HEK293 (cell line): Measurements from ENCODE around the gene TFEC.

Experiments
- CTCF ChIA-PET: fragments of 350-600 bp; formaldehyde crosslinking; extraction: SDS; loops from one replicate; lab custom pipeline; 2021; ENCODE audit warnings: antibody characterized with exemption; lab: Yijun Ruan, JAX
- POLR2A ChIA-PET: fragments of 300-600 bp; formaldehyde crosslinking; extraction: SDS; loops from one replicate; lab custom pipeline; 2020; ENCODE audit warnings: antibody characterized with exemption, inconsistent platforms; lab: Yijun Ruan, JAX
- H3K27ac ChIP-seq: fragments of 200-500 bp; sonication (Bioruptor generic); 2 replicates; pipeline ENCODE4 v1.5.1; 2014; ENCODE audit warnings: low read depth, low read length, control low read depth, inconsistent platforms; ENCODE audit errors: extremely low read depth
- H3K36me3 ChIP-seq, 2 experiments: fragments of 200-500 bp in 1 of 2; sonication (Bioruptor generic) in 1 of 2; 1 replicate in 1 of 2; 2 replicates in 1 of 2; pipeline ENCODE4 v1.5.1; 2014 to 2017; ENCODE audit warnings: inconsistent platforms in 2 of 2, low read length in 2 of 2; ENCODE audit not compliant: control insufficient read depth in 2 of 2, insufficient read depth in 1 of 2
- H3K4me1 ChIP-seq: fragments of 200-500 bp; sonication (Bioruptor generic); 2 replicates; pipeline ENCODE4 v1.5.1; 2014; ENCODE audit warnings: mild to moderate bottlenecking, low read length, inconsistent platforms; ENCODE audit not compliant: control insufficient read depth, insufficient read depth
- H3K4me3 ChIP-seq: 2 replicates; pipeline ENCODE4 v1.5.1; 2011; ENCODE audit warnings: low read depth, mild to moderate bottlenecking, control low read depth, low read length, moderate library complexity
- H3K9me3 ChIP-seq: fragments of 200-500 bp; sonication (Bioruptor generic); 2 replicates; pipeline ENCODE4 v1.5.1; 2014; ENCODE audit warnings: low read depth, low read length, inconsistent platforms; ENCODE audit not compliant: control insufficient read depth, insufficient read depth
- ATF2 ChIP-seq: fragments of 450-650 bp; formaldehyde crosslinking; IDR thresholded peaks from 2 replicates; pipeline ENCODE4 v1.5.1; 2016; ENCODE audit warnings: missing biosample characterization, missing genetic modification characterization, low read depth
- BCL11B ChIP-seq: fragments of 450-650 bp; formaldehyde crosslinking; IDR thresholded peaks from 2 replicates; pipeline ENCODE4 v1.5.1; 2016; ENCODE audit warnings: low read depth, missing biosample characterization, missing genetic modification characterization
- HOXD13 ChIP-seq: sonication (generic); formaldehyde crosslinking; IDR thresholded peaks from 2 replicates; pipeline ENCODE4 v1.8.0; 2022; ENCODE audit warnings: missing genetic modification reagents, borderline replicate concordance
- ZBTB17 ChIP-seq: fragments of 450-650 bp; formaldehyde crosslinking; IDR thresholded peaks from 2 replicates; pipeline ENCODE4 v1.5.1; 2016; ENCODE audit warnings: missing biosample characterization, missing genetic modification characterization
- ZBTB8A ChIP-seq: fragments of 450-650 bp; formaldehyde crosslinking; IDR thresholded peaks from 2 replicates; pipeline ENCODE4 v1.5.1; 2016; ENCODE audit warnings: missing biosample characterization, missing genetic modification characterization
- ZFP41 ChIP-seq: fragments of 450-650 bp; formaldehyde crosslinking; IDR thresholded peaks from 2 replicates; pipeline ENCODE4 v1.5.1; 2016; ENCODE audit warnings: missing biosample characterization, missing genetic modification characterization, borderline replicate concordance
- ZNF169 ChIP-seq: fragments of 450-650 bp; formaldehyde crosslinking; IDR thresholded peaks from 2 replicates; pipeline ENCODE4 v1.5.1; 2016; ENCODE audit warnings: missing biosample characterization, missing genetic modification characterization
- ZNF2 ChIP-seq: fragments of 450-650 bp; formaldehyde crosslinking; IDR thresholded peaks from 2 replicates; pipeline ENCODE4 v1.5.1; 2016; ENCODE audit warnings: missing biosample characterization, missing genetic modification characterization
- ZNF23 ChIP-seq: fragments of 450-650 bp; formaldehyde crosslinking; IDR thresholded peaks from 2 replicates; pipeline ENCODE4 v1.5.1; 2016; ENCODE audit warnings: missing biosample characterization, missing genetic modification characterization, borderline replicate concordance
- ZNF239 ChIP-seq: fragments of 450-650 bp; formaldehyde crosslinking; IDR thresholded peaks from 2 replicates; pipeline ENCODE4 v1.5.1; 2016; ENCODE audit warnings: missing biosample characterization, missing genetic modification characterization
- ZNF280D ChIP-seq: fragments of 450-650 bp; formaldehyde crosslinking; IDR thresholded peaks from 2 replicates; pipeline ENCODE4 v1.5.1; 2016; ENCODE audit warnings: missing biosample characterization, missing genetic modification characterization
- ZNF404 ChIP-seq: fragments of 450-650 bp; formaldehyde crosslinking; IDR thresholded peaks from 2 replicates; pipeline ENCODE4 v1.5.1; 2017; ENCODE audit warnings: missing biosample characterization, missing genetic modification characterization
- ZNF530 ChIP-seq: fragments of 450-650 bp; formaldehyde crosslinking; IDR thresholded peaks from 2 replicates; pipeline ENCODE4 v1.5.1; 2016; ENCODE audit warnings: low read depth, missing biosample characterization, missing genetic modification characterization
- ZSCAN16 ChIP-seq: fragments of 450-650 bp; formaldehyde crosslinking; IDR thresholded peaks from 2 replicates; pipeline ENCODE4 v1.5.1; 2016; ENCODE audit warnings: missing biosample characterization, missing genetic modification characterization
- ZSCAN23 ChIP-seq: fragments of 450-650 bp; formaldehyde crosslinking; IDR thresholded peaks from 2 replicates; pipeline ENCODE4 v1.5.1; 2016; ENCODE audit warnings: missing biosample characterization, missing genetic modification characterization
- TF ChIP-seq, protein P1 (sequence below): fragments of 450-650 bp; formaldehyde crosslinking; IDR thresholded peaks from 2 replicates; pipeline ENCODE4 v1.5.1; 2016; ENCODE audit warnings: missing biosample characterization, missing genetic modification characterization
- TF ChIP-seq, protein P2 (sequence below): fragments of 450-650 bp; formaldehyde crosslinking; IDR thresholded peaks from 2 replicates; pipeline ENCODE4 v1.5.1; 2016; ENCODE audit warnings: missing biosample characterization, missing genetic modification characterization
- TF ChIP-seq, protein P3 (sequence below): fragments of 450-650 bp; formaldehyde crosslinking; IDR thresholded peaks from 2 replicates; pipeline ENCODE4 v1.5.1; 2016; ENCODE audit warnings: missing biosample characterization, missing genetic modification characterization

Gene TFEC

DNA sequence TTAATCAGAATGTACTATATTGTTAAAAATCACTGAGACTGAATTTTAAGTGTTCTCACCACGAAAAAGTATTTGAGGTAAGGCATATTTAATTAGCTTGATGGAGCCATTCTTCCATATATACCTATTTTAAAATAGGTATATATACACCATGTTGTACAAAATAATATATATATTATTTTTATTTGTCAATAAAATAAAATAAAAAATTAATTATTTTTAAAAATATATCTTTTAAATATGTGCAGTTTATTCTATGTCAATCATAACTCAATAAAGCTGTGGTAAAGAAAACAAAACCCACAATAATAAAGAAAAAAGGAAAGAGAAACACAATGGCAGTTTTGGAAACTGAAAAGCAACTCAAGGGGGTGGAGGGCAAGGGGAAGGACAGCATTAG is 33.6 kb upstream of the TFEC start:
- Histone ChIP-seq H3K4me3 (no peak overlapping the region), H3K4me1 (no peaks in the 10 kb centered on the region), H3K27ac (no peak overlapping the region), H3K9me3 (no peaks in the 10 kb centered on the region)
- ChIA-PET CTCF (no interaction called here), POLR2A (no interaction called here)
- TF ChIP-seq, protein P1, sequence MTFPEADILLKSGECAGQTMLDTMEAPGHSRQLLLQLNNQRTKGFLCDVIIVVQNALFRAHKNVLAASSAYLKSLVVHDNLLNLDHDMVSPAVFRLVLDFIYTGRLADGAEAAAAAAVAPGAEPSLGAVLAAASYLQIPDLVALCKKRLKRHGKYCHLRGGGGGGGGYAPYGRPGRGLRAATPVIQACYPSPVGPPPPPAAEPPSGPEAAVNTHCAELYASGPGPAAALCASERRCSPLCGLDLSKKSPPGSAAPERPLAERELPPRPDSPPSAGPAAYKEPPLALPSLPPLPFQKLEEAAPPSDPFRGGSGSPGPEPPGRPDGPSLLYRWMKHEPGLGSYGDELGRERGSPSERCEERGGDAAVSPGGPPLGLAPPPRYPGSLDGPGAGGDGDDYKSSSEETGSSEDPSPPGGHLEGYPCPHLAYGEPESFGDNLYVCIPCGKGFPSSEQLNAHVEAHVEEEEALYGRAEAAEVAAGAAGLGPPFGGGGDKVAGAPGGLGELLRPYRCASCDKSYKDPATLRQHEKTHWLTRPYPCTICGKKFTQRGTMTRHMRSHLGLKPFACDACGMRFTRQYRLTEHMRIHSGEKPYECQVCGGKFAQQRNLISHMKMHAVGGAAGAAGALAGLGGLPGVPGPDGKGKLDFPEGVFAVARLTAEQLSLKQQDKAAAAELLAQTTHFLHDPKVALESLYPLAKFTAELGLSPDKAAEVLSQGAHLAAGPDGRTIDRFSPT (tag by site-specific recombination): no peak
- TF ChIP-seq, protein P2, sequence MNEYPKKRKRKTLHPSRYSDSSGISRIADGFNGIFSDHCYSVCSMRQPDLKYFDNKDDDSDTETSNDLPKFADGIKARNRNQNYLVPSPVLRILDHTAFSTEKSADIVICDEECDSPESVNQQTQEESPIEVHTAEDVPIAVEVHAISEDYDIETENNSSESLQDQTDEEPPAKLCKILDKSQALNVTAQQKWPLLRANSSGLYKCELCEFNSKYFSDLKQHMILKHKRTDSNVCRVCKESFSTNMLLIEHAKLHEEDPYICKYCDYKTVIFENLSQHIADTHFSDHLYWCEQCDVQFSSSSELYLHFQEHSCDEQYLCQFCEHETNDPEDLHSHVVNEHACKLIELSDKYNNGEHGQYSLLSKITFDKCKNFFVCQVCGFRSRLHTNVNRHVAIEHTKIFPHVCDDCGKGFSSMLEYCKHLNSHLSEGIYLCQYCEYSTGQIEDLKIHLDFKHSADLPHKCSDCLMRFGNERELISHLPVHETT (tag by site-specific recombination): no peak
- no peak for TF ChIP-seq ZNF23 (tag by site-specific recombination)
- no peak for TF ChIP-seq ZNF530 (tag by site-specific recombination)
- TF ChIP-seq ZSCAN23: no peak
- no peak for TF ChIP-seq ATF2 (tag by site-specific recombination)
- TF ChIP-seq HOXD13: no peak
- TF ChIP-seq ZBTB17 (tag by site-specific recombination): no peak
- no peak for TF ChIP-seq ZFP41 (tag by site-specific recombination)
- TF ChIP-seq BCL11B (tag by site-specific recombination): no peak
- TF ChIP-seq, all 188 proteins: peak for 0
- H3K36me3 ChIP-seq: no peaks in the 10 kb centered on the region

- Histone ChIP-seq H3K4me1 (no peaks in the 10 kb centered on the region), H3K9me3 (no peaks in the 10 kb centered on the region), H3K4me3 (no peak overlapping the region), H3K27ac (no peak overlapping the region), H3K36me3 (no peaks in the 10 kb centered on the region)
- no peak for TF ChIP-seq ZNF404
- no peak for TF ChIP-seq ZNF280D
- no peak for TF ChIP-seq ZNF239 (tag by site-specific recombination)
- TF ChIP-seq ZNF169: no peak
- TF ChIP-seq, protein P3, sequence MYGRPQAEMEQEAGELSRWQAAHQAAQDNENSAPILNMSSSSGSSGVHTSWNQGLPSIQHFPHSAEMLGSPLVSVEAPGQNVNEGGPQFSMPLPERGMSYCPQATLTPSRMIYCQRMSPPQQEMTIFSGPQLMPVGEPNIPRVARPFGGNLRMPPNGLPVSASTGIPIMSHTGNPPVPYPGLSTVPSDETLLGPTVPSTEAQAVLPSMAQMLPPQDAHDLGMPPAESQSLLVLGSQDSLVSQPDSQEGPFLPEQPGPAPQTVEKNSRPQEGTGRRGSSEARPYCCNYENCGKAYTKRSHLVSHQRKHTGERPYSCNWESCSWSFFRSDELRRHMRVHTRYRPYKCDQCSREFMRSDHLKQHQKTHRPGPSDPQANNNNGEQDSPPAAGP (tag by site-specific recombination): no peak
- no peak for TF ChIP-seq ZSCAN16 (tag by site-specific recombination)
- TF ChIP-seq ZBTB8A (tag by site-specific recombination): no peak
- TF ChIP-seq ZNF2 (tag by site-specific recombination): no peak
- POLR2A ChIA-PET: no interaction called here
- CTCF ChIA-PET: no interaction called here
Measured at GRCh38 chr7:116062666-116063065, 32.1 kb upstream of the TFEC start.
